HG02852 (cell line): ENCODE data around the gene TRERF1.

Experiments
- ATAC-seq: cut with Tn5 transposase; IDR thresholded peaks from one replicate; pipeline ENCODE4 v1.9.1; 2021; ENCODE audit warnings: mild to moderate bottlenecking, moderate library complexity; ENCODE audit not compliant: unreplicated experiment

TRERF1 gene

GRCh38 chr6:42428326-42429041, 23.2 kb downstream of the TRERF1 start:
- peak; percentile 52 for ATAC-seq

DNA sequence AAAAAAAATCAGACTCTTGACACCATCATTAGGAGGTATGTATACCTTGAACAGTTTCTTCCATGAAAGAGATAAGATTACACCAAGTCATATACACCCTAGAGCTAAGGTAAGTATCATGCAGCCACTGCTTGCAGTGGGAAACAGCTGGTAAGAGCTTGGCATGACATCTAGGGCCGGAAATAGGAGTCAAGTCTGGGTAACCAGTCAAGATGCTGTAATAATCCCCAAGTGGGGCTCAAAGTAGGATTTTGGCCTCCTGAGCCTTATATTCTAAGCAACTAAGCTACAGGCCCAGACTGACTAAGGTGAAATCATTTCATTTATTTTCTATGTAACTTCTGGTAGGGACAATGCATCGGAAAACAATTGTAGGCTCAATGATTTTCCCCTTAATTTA, 23.9 kb downstream of the TRERF1 start:
- no peak for ATAC-seq

DNA sequence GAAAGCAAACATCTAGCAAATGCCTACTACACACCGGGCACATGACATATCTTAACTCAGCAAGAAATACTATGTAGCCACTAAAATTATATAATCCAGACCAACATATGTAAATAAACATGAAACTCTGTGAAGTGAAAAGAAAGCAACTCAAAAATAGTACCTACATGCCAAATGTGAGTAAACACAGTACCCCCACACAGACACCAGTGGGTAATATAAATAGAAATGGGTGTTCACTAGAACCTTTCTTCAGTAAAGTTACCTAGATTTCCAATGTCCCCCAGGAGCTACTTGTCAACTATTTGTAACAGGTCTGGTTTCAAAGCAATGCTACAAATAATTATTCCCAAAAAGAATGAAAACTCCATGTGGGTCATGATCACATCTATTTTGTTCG, 25.5 kb downstream of the TRERF1 start:
- no peak for ATAC-seq

- ATAC-seq, result no peak
These were observed 26.7 kb downstream of the TRERF1 start for GRCh38 chr6:42424906-42425474.

- peak; percentile 70 for ATAC-seq
These were observed 28.5 kb downstream of the TRERF1 start for GRCh38 chr6:42423244-42423643.

DNA sequence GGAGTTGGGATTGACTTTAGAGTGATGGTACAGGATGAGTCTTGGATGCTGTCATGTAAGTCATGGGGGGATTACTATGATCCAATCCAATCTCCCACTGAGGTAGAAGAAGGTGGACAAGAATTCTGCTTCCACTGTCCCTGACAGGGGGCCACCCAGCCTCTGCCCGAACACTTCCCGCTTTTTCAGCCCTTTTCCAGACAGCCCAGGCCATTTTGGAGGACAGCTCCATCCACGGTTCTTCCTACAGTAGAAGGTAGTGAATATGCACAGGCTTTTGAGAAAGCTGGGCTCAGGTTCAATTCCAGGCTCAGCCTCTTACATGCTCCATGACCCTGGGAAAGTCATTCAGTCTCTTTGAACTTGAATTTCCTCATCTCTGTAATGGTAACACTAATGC, 31.0 kb downstream of the TRERF1 start:
- ATAC-seq, result no peak

GRCh38 chr6:42419490-42420280, 32.0 kb downstream of the TRERF1 start:
- no peak for ATAC-seq

GRCh38 chr6:42418724-42419123, 33.0 kb downstream of the TRERF1 start:
- no peak for ATAC-seq

GRCh38 chr6:42417641-42418112, 34.0 kb downstream of the TRERF1 start:
- no peak for ATAC-seq

- ATAC-seq, result no peak
These were observed 40.3 kb downstream of the TRERF1 start for GRCh38 chr6:42411406-42411805.

- ATAC-seq, result no peak
These were observed 40.9 kb downstream of the TRERF1 start for GRCh38 chr6:42410861-42411260.

GRCh38 chr6:42409581-42409980, 42.1 kb downstream of the TRERF1 start:
- no peak for ATAC-seq

DNA sequence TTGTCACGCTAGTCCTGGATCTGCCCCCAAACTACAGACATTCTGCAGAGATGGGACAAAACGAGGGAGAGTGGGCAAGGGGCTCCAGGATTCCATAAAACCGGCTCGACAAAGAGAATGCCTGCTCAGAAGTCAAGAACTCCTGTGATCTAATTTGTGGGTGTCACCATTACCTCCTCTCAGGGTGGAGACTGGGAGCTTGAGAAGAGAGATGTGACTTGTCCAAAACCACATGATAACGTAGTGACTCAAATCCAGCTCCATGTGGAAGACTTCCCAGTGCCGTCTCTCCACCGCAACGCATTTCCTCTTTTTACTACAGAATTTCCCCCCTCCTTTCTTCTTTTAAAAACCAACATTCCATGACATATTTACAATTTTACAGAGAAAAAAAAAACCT, 44.3 kb downstream of the TRERF1 start:
- no peak for ATAC-seq

DNA sequence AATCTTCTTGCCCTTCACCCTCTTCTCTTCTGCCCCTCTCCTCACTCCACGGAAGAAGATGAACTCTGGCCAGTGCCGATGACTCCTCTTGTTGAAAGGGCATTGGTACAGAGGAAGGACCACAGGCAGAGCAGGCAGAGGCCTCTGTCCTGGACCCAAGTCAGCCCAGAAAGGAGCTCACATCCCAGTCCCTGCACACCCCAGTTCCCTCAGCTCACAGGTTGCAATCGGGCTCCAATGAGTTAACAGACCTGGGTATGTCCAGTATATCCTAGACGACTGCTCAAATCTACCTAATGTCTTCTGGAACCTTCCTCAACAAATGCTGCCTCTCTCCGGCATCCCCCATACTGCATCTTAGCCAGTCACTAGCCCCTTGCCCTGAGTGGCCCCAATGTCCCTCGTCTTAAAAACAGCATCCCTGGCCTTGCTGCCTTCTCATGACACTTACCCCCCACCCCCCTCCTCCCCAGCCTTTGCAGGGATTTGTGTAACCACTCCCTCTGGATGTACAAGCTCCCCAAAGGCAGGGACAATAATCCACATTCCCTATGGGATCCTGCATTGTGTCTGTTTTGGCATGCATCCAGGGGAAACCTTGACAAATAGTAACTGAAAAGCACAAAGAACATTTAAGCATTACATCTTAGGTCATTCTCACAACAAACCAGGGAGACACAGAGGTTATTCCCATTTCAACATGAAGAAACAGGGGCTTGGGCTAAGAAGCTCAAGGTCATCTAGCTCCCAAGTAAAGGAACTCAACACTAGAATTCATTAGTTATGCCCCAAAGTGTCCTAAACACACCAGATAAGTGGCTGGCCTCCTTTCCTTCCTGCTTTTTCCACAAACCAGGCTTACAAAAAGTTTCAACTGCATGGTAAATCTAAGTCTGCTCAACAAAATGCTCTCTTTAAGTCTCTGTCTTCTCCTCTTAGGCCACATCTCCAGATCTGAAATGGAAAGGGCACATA, 45.1 kb downstream of the TRERF1 start:
- no peak for ATAC-seq

GRCh38 chr6:42405021-42405420, 46.7 kb downstream of the TRERF1 start:
- ATAC-seq, result no peak

DNA sequence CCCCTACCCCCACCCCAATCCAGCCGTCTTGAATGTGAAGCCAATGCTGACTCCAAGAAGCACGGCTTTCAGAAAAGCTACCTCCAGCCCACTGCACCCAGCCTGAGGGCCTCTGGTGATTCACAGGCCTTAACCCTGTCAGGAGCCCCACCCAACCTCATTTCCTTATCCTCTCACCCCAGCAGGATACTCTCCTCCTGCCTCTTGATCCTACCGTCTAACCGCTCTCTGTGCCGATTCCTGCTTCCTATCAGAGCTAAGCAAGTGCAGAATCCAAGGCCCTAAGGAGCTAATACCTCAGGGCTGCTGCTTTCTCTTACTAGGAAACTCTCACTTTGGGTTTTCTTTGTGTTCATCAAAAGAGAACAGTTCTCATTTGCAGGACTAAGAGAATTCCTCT, 47.2 kb downstream of the TRERF1 start:
- ATAC-seq, result no peak

DNA sequence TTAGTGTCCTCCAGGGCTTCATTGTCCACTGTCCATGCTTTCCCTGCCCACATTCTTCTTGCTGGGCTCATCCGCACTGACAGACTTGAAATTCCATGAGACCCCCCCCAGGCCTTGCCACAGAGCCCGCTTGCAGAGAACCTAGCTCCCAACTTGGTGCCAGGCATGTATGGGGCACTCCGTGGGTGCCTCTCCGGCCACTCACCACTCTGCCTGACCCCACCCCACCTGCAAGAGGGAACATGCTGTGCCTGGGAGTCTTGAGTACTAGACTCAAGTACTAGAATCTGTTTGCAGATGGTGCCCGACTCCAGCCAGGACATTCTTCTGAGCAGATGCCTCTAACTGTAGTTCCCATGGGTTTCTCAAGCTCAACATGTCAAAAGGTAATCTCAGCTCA, 47.9 kb downstream of the TRERF1 start:
- ATAC-seq, result no peak

GRCh38 chr6:42403421-42403820, 48.3 kb downstream of the TRERF1 start:
- no peak for ATAC-seq

DNA sequence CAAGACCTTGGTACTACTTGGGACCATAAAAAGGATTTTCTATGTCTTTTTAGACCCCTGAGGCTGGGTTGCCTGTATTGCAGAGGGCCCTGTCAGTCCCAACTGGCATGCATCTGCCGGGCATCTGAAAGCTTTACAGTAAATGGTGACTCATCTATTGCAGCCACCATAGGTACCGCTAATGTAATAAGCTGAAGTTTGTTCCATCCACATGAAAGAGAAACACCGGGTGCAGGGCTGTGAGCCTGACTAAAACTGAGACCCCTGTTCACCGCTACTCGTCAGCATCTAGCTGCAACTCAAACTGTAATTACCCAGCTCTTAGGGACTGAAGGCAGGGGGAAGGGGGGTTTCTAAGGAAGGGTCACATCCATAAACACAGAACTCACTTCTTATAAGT, 49.5 kb downstream of the TRERF1 start:
- peak; percentile 87 for ATAC-seq

GRCh38 chr6:42401613-42401951, 50.1 kb downstream of the TRERF1 start:
- ATAC-seq, result no peak
